HG03460 (cell line): ENCODE data around the gene ULK1.
"Not testable (repeated sequence)": the region's sequence is repeated elsewhere in the genome, so short reads cannot be mapped to it uniquely, and the experiment has no call there.

Source experiments
- ATAC-seq: cut with Tn5 transposase; IDR thresholded peaks from one replicate; pipeline ENCODE4 v1.9.1; 2021; ENCODE audit not compliant: unreplicated experiment

ULK1 gene

GRCh38 chr12:131861261-131862083 lies 33.0 kb upstream of the ULK1 start:
- ATAC-seq, result no peak

GRCh38 chr12:131862084-131862441 lies 32.4 kb upstream of the ULK1 start:
- ATAC-seq, result no peak

- no peak for ATAC-seq
These were observed 31.8 kb upstream of the ULK1 start for GRCh38 chr12:131862600-131862993.

GRCh38 chr12:131862994-131863710 lies 31.3 kb upstream of the ULK1 start:
- ATAC-seq, result no peak

GRCh38 chr12:131863711-131864396 lies 30.6 kb upstream of the ULK1 start:
- no peak for ATAC-seq

GRCh38 chr12:131864469-131864868 lies 30.0 kb upstream of the ULK1 start:
- ATAC-seq, result no peak

GRCh38 chr12:131865180-131865875 lies 29.1 kb upstream of the ULK1 start:
- ATAC-seq, result no peak

- ATAC-seq, result no peak
These were observed 27.0 kb upstream of the ULK1 start for GRCh38 chr12:131867471-131867870.

GRCh38 chr12:131867891-131868675 lies 26.3 kb upstream of the ULK1 start:
- ATAC-seq, result no peak

- ATAC-seq, result no peak
These were observed 24.5 kb upstream of the ULK1 start for GRCh38 chr12:131869871-131870418.

GRCh38 chr12:131871677-131872076 lies 22.7 kb upstream of the ULK1 start:
- ATAC-seq, result no peak

GRCh38 chr12:131872154-131873051 lies 22.0 kb upstream of the ULK1 start:
- no peak for ATAC-seq

GRCh38 chr12:131873293-131873692 lies 21.1 kb upstream of the ULK1 start:
- ATAC-seq, result no peak

- not testable (repeated sequence) for ATAC-seq
These were observed 19.4 kb upstream of the ULK1 start for GRCh38 chr12:131874972-131875371.

- ATAC-seq, result not testable (repeated sequence)
These were observed 17.2 kb upstream of the ULK1 start for GRCh38 chr12:131877216-131877615.

GRCh38 chr12:131878436-131878835 lies 16.0 kb upstream of the ULK1 start:
- not testable (repeated sequence) for ATAC-seq

GRCh38 chr12:131882804-131883520 lies 11.5 kb upstream of the ULK1 start:
- no peak for ATAC-seq

GRCh38 chr12:131883521-131883900 lies 10.9 kb upstream of the ULK1 start:
- no peak for ATAC-seq
